ENCODE data around the gene OR6C65.
"Not testable (repeated sequence)": the region's sequence is repeated elsewhere in the genome, so short reads cannot be mapped to it uniquely, and the experiment has no call there.

The OR6C65 gene

DNA sequence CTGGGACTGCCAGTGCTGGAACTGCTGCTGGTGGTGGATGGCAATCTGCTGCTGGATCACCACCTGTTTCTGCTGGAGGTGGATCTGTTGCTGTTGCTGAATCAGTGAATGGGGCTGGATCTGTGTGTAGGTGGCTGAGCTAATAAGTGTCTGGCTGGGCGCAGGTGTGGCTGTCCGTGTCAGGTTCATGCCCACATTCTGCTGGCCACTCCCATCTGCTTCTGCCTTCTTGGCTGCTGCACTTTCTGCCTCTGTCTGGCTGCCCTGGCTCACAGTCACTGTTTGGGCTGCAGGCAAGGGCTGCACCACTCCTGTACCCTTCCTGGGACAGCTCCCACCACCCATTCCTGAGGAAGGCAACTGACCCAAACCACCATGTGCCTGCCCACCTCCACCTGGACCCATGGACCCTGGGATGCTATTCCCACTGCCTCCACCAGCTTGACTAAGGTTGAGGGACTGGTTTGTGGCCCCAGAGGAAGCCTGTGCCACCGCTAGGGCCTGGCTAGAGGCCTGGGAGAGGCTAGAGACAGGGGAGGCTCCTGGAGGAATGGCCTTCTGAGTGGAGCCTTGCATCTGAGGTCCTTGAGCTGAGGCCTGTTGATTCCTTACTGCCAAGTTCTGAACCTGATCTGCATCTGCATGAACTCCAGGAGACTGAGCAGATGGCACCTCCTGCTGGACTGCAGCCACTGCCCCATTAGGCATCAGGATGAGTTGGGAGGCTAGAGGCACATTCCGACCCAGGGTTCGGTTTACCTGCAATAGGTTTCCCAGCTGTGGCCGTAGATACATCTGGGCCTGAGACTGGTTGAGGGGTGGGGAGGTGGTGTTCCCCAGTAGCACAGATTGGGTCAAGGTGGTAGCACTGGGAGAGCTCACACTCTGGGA lies 13.4 kb downstream of the OR6C65 start:
- DNase-seq (ENCODE audit: low read depth, low spot score); H3K36me3 ChIP-seq (ENCODE audit: control insufficient read depth, insufficient read depth, low read length); H3K27ac ChIP-seq (ENCODE audit: low read length); H3K9me3 ChIP-seq (ENCODE audit: control insufficient read depth, insufficient read depth, low read length); H3K4me3 ChIP-seq (ENCODE audit: low read length); H3K4me1 ChIP-seq (ENCODE audit: control insufficient read depth, insufficient read depth, low read length); H3K27me3 ChIP-seq (ENCODE audit: control insufficient read depth, insufficient read depth, low read length): not testable (repeated sequence)
- WGBS (ENCODE audit: insufficient coverage, insufficient read length): no CpG with 5 or more reads among the region's 6 CpGs

DNA sequence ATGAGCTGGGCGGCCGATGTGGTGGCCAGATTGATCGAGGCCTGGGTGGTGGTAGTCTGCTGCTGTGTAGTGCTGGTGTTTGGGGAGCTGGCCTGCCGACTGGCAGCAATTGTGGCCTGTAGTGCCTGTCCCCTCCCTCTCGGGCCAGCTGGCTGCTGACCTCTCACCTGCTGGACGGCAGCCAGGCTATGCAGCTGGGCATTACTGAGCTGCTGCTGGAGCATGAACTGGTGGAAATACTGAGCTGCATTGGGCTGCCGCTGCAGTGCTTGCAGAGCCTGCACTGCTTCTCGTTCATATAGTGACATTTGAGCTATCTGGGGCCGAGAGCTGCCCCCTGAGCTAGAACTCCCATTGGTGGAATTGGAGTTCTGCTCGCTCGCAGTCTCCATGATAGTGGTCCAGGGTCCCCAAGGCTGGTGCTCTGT lies 14.1 kb downstream of the OR6C65 start:
- not testable (repeated sequence) for H3K27ac ChIP-seq (ENCODE audit: low read length); H3K4me1 ChIP-seq (ENCODE audit: control insufficient read depth, insufficient read depth, low read length); H3K27me3 ChIP-seq (ENCODE audit: control insufficient read depth, insufficient read depth, low read length); H3K36me3 ChIP-seq (ENCODE audit: control insufficient read depth, insufficient read depth, low read length); DNase-seq (ENCODE audit: low read depth, low spot score); H3K9me3 ChIP-seq (ENCODE audit: control insufficient read depth, insufficient read depth, low read length); H3K4me3 ChIP-seq (ENCODE audit: low read length)
- WGBS (ENCODE audit: insufficient coverage, insufficient read length): no CpG with 5 or more reads among the region's 11 CpGs

DNA sequence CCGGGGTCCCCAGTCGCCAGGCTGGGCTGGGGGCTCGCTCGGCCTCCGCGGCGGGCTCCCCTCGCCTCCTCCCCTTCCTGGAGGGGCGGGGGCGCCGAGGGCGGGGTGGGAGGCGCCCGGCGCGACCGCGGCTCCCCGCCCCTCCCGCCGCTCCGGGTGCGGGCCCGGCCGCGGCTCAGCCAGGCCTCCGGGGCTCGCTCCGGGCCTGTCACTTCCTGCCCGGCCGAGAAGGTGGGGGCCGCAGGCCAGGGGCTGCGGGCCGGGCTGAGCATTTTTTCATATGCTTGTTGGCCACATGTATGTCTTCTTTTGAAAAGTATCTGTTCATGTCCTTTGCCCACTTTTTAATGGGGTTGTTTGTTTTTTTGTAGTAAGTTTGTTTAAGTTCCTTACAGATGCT lies 14.6 kb downstream of the OR6C65 start:
- WGBS (ENCODE audit: insufficient coverage, insufficient read length): no CpG with 5 or more reads among the region's 34 CpGs
- not testable (repeated sequence) for H3K27me3 ChIP-seq (ENCODE audit: control insufficient read depth, insufficient read depth, low read length); H3K4me3 ChIP-seq (ENCODE audit: low read length)

DNA sequence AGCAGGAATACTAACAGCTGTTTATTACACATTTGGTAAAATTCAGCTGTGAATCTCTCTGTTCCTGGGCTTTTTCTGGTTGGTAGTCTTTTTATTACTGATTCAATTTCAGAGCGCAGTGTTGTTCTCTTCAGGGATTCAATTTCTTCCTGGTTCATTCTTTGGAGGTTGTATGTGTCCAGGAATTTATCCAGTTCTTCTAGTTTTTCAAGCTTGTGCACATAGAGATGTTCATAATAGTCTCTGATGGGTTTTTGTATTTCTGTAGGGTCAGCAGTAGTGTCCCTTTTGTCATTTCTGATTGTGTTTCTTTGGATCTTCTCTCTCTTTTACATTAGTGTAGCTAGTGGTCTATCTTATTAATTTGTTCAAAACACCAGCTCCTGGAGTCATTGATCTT lies 16.6 kb downstream of the OR6C65 start:
- H3K9me3 ChIP-seq (ENCODE audit: control insufficient read depth, insufficient read depth, low read length): no peaks in the 10 kb centered on the region
- H3K4me1 ChIP-seq (ENCODE audit: control insufficient read depth, insufficient read depth, low read length): 0 out of 2 replicates have a peak, but pooled peaks cover 3% of the 10 kb centered on the region
- no peak overlapping the region for H3K27ac ChIP-seq (ENCODE audit: low read length)
- no peaks in the 10 kb centered on the region for H3K27me3 ChIP-seq (ENCODE audit: control insufficient read depth, insufficient read depth, low read length)
- no peak for DNase-seq (ENCODE audit: low read depth, low spot score)
- H3K4me3 ChIP-seq (ENCODE audit: low read length): no peak overlapping the region
- H3K36me3 ChIP-seq (ENCODE audit: control insufficient read depth, insufficient read depth, low read length): no peaks in the 10 kb centered on the region
- no CpG with 5 or more reads among the region's 1 CpG for WGBS (ENCODE audit: insufficient coverage, insufficient read length)

More for the DNA sequence above, 14.6 kb downstream of the OR6C65 start:
- not testable (repeated sequence) for H3K36me3 ChIP-seq (ENCODE audit: control insufficient read depth, insufficient read depth, low read length); H3K4me1 ChIP-seq (ENCODE audit: control insufficient read depth, insufficient read depth, low read length); H3K27ac ChIP-seq (ENCODE audit: low read length); H3K9me3 ChIP-seq (ENCODE audit: control insufficient read depth, insufficient read depth, low read length); DNase-seq (ENCODE audit: low read depth, low spot score)

DNA sequence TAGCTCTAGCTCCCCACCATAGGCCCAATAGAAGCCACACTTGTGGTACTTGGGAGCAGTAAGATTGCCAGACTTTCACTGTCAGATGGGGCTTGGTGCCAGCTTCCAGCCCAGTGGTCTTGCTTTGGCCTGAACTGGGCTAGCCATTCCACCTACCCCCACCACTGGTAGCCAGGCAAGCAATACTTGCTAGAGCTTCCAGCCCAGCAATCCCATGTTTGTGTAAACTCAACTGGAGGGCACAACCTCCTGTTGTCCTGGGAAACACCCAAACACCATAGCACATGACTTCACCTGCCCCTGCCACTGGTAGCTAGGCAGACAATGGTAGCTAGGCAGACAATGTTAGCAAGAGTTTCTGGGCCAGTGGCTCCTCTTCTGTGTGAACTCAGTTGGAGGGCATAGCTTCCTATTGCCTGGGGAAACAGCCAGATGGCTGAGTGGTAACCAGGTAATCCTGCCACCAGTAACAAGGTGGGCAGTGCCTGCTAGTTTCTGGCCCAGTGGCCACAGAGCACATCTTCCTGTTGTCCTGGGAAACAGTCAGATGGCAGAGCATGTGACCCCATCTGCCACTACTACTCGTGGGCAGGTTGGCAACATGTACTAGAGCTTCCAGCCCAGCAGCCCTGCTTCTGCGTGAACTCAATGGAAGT lies 20.1 kb downstream of the OR6C65 start:
- DNase-seq (ENCODE audit: low read depth, low spot score): no peak
- 0 out of 2 replicates have a peak, but pooled peaks cover 2% of the 10 kb centered on the region for H3K4me1 ChIP-seq (ENCODE audit: control insufficient read depth, insufficient read depth, low read length)
- H3K27ac ChIP-seq (ENCODE audit: low read length): no peak overlapping the region
- no peak overlapping the region for H3K4me3 ChIP-seq (ENCODE audit: low read length)
- H3K9me3 ChIP-seq (ENCODE audit: control insufficient read depth, insufficient read depth, low read length): no peaks in the 10 kb centered on the region
- no CpG with 5 or more reads among the region's 2 CpGs for WGBS (ENCODE audit: insufficient coverage, insufficient read length)
- no peaks in the 10 kb centered on the region for H3K36me3 ChIP-seq (ENCODE audit: control insufficient read depth, insufficient read depth, low read length)
- no peaks in the 10 kb centered on the region for H3K27me3 ChIP-seq (ENCODE audit: control insufficient read depth, insufficient read depth, low read length)

DNA sequence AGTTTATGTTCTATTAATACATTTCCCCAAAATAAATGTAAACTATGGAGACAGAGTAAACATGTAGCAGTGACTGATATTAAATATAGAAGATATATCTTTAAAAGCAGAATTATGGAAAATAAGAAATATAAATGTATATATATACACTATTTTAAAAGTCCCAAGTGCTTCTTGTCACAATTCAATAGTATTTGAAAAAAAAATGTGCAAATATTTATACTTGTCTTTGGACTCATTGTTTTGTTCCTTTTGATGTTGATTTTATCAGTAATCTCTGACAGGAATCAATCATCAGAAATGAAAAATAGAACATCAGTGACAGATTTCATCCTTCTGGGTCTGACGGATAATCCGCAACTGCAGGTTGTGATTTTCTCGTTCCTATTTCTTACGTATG lies 25.6 kb downstream of the OR6C65 start, which contains the start of gene OR6C76:
OR6C76 (plus strand) TSS at position 301 of the 400 bp plus-strand sequence; CDS start at position 301, 0 bp downstream.
- H3K36me3 ChIP-seq (ENCODE audit: control insufficient read depth, insufficient read depth, low read length): no peaks in the 10 kb centered on the region
- H3K9me3 ChIP-seq (ENCODE audit: control insufficient read depth, insufficient read depth, low read length): no peaks in the 10 kb centered on the region
- no peak for DNase-seq (ENCODE audit: low read depth, low spot score)
- no peaks in the 10 kb centered on the region for H3K27me3 ChIP-seq (ENCODE audit: control insufficient read depth, insufficient read depth, low read length)
- no peak within 1 kb of the TSS for H3K4me3 ChIP-seq (ENCODE audit: low read length)
- no peaks in the 10 kb centered on the region for H3K4me1 ChIP-seq (ENCODE audit: control insufficient read depth, insufficient read depth, low read length)
- H3K27ac ChIP-seq (ENCODE audit: low read length): no peak within 1 kb of the TSS
- WGBS (ENCODE audit: insufficient coverage, insufficient read length): no CpG with 5 or more reads among the region's 4 CpGs

DNA sequence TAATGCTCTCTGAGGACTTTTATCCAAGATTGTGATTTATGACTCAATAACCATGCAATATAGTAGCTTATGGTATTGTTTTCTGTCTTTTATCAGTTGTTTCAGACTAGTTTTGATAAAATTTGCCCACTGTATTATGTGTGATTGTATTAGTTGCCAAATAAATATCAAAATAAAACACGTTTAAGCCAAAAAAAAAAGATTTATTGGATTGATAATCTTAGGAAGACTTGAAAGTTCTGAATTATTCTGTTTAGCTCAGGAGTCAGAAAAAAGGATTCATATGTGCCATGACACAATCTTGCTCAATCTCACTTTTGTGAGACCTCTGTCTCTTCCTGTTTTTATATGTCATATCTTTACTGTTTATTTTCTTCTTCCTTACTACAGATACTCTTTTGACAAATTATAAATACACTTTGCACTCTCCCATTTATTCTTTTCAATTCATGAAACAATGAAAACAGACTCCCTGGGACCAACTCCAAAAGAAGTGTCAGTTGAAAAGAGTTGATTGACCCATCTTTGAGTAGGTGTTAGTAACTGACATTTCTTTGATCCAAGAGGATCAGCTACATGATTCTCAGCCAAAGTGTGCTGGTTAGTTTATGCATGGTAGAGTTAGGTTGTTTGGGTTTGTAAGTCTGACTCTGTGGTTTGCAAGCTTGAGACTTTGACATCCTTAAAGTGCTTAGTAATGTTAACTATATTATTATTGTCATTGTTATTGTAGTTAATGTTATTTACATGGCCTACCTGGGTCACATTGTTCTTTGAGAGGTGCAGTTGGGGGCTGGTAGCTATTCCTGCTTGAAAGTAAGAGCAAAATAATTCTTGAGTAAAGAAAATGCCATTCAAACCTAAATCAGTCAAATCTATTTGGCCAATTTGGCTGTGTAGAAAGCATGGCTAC lies 28.3 kb downstream of the OR6C65 start:
- H3K27ac ChIP-seq (ENCODE audit: low read length): no peak overlapping the region
- no peaks in the 10 kb centered on the region for H3K36me3 ChIP-seq (ENCODE audit: control insufficient read depth, insufficient read depth, low read length)
- H3K4me1 ChIP-seq (ENCODE audit: control insufficient read depth, insufficient read depth, low read length): no peaks in the 10 kb centered on the region
- H3K9me3 ChIP-seq (ENCODE audit: control insufficient read depth, insufficient read depth, low read length): no peaks in the 10 kb centered on the region
- no peak overlapping the region for H3K4me3 ChIP-seq (ENCODE audit: low read length)
- WGBS (ENCODE audit: insufficient coverage, insufficient read length): no CpG with 5 or more reads among the region's 1 CpG
- H3K27me3 ChIP-seq (ENCODE audit: control insufficient read depth, insufficient read depth, low read length): no peaks in the 10 kb centered on the region
- DNase-seq (ENCODE audit: low read depth, low spot score): no peak

DNA sequence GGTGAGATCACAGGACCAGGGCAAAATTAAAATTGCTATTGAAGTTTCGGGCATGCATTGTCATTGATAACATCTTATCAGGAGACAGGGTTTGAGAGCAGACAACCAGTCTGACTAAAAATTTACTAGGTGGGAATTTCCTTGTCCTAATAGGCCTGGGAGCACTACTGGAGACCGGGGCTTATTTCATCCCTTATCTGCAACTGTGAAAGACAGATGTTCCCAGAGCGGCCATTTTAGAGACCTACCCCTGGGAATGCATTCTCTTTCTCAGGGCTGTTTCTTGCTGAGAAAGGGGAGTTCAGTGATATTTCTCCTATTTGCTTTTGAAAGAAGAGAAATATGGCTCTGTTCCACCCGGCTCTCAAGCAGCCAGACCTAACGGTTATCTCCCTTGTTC lies 40.9 kb downstream of the OR6C65 start:
- H3K27me3 ChIP-seq (ENCODE audit: control insufficient read depth, insufficient read depth, low read length); H3K4me1 ChIP-seq (ENCODE audit: control insufficient read depth, insufficient read depth, low read length); H3K27ac ChIP-seq (ENCODE audit: low read length); DNase-seq (ENCODE audit: low read depth, low spot score); H3K36me3 ChIP-seq (ENCODE audit: control insufficient read depth, insufficient read depth, low read length); H3K9me3 ChIP-seq (ENCODE audit: control insufficient read depth, insufficient read depth, low read length); H3K4me3 ChIP-seq (ENCODE audit: low read length): not testable (repeated sequence)
- no CpG with 5 or more reads among the region's 5 CpGs for WGBS (ENCODE audit: insufficient coverage, insufficient read length)

DNA sequence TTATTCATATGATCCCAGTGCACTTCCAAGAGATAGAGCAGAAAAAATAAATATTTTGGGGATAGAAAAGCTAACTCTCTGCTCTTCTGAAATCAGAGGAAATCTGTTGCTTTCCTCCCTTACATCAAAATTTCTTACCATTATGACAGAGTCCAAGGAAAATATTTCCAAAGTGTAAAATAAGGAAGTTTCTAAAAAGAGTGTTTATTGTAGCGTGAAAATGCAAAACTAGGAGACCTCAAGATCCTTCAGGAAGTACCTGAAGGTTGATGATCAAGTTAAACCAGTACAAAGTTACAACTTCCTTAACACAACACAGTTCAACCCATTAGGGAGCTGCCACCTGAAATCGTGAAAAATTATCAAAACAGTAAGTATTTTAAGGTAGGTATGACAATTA lies 43.4 kb downstream of the OR6C65 start, which contains the start of gene OR6C2:
OR6C2 (plus strand) TSS at position 301 of the 400 bp plus-strand sequence. CDS start 8,138 bp downstream, outside the sequence.
- H3K4me1 ChIP-seq (ENCODE audit: control insufficient read depth, insufficient read depth, low read length): no peaks in the 10 kb centered on the region
- no peaks in the 10 kb centered on the region for H3K36me3 ChIP-seq (ENCODE audit: control insufficient read depth, insufficient read depth, low read length)
- no peak within 1 kb of the TSS for H3K27ac ChIP-seq (ENCODE audit: low read length)
- no peak for DNase-seq (ENCODE audit: low read depth, low spot score)
- no CpG with 5 or more reads among the region's 2 CpGs for WGBS (ENCODE audit: insufficient coverage, insufficient read length)
- no peaks in the 10 kb centered on the region for H3K9me3 ChIP-seq (ENCODE audit: control insufficient read depth, insufficient read depth, low read length)
- H3K4me3 ChIP-seq (ENCODE audit: low read length): no peak within 1 kb of the TSS
- H3K27me3 ChIP-seq (ENCODE audit: control insufficient read depth, insufficient read depth, low read length): no peaks in the 10 kb centered on the region

DNA sequence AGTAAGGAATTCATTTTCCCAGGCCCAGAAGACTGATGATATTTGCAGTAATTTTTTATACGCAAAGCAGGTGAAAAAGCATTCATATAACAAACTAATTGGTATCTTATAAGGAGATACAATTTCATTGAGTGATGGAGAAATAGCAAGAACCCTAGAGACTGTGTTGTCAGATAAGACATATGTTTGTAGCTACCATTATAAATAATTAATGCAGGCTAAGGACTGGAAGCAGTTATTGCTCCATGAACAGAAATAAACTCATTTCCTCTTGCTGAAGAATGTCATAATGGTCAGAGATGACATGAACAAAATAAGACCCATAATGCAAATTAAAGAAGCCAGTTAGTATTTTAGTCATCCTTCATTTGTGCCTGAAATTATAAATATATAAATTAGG lies 45.0 kb downstream of the OR6C65 start:
- Histone ChIP-seq H3K9me3 (ENCODE audit: control insufficient read depth, insufficient read depth, low read length) (no peaks in the 10 kb centered on the region), H3K36me3 (ENCODE audit: control insufficient read depth, insufficient read depth, low read length) (no peaks in the 10 kb centered on the region), H3K27ac (ENCODE audit: low read length) (no peak overlapping the region), H3K4me3 (ENCODE audit: low read length) (no peak overlapping the region), H3K27me3 (ENCODE audit: control insufficient read depth, insufficient read depth, low read length) (no peaks in the 10 kb centered on the region), H3K4me1 (ENCODE audit: control insufficient read depth, insufficient read depth, low read length) (no peaks in the 10 kb centered on the region)
- no peak for DNase-seq (ENCODE audit: low read depth, low spot score)
- WGBS (ENCODE audit: insufficient coverage, insufficient read length): no CpG with 5 or more reads among the region's 1 CpG
